Activated B cell treated with CpG ODN at 0.5 μM for 24 hours (primary cell): Measurements from ENCODE around the gene NINJ2. TPM values are rescaled to one million over a fixed set of nuclear protein-coding genes. Genes with fewer than 3 reads are reported as not detected.

Experiments
- ATAC-seq: fragments of 200-7000 bp; cut with Tn5 transposase; one replicate; pipeline ENCODE4 v1.10.0; 2021; ENCODE audit warnings: low read depth, mild to moderate bottlenecking, moderate library complexity
- CTCF ChIA-PET: fragments of 350-600 bp; sonication (Branson Sonifier 250); formaldehyde crosslinking; loops from one replicate; lab custom pipeline; 2021; ENCODE audit warnings: antibody characterized with exemption; lab: Charles Lee
- POLR2A ChIA-PET: fragments of 350-600 bp; sonication (Branson Sonifier 250); formaldehyde crosslinking; loops from one replicate; lab custom pipeline; 2021; ENCODE audit warnings: antibody characterized with exemption; lab: Charles Lee
- DNase-seq: peaks from one replicate; pipeline ENCODE4 v3.0.0; 2022
- H3K27ac Mint-ChIP-seq: one replicate; pipeline ENCODE4 v1.8.0; 2020; ENCODE audit warnings: mixed read lengths
- H3K27me3 Mint-ChIP-seq: one replicate; pipeline ENCODE4 v1.8.0; 2021; ENCODE audit warnings: mixed read lengths
- H3K36me3 Mint-ChIP-seq: one replicate; pipeline ENCODE4 v1.8.0; 2021; ENCODE audit warnings: low read depth, mixed read lengths
- H3K4me1 Mint-ChIP-seq: one replicate; pipeline ENCODE4 v1.8.0; 2021; ENCODE audit warnings: mixed read lengths
- H3K4me3 Mint-ChIP-seq: one replicate; pipeline ENCODE4 v1.8.0; 2020; ENCODE audit warnings: mild to moderate bottlenecking, mixed read lengths
- H3K9me3 Mint-ChIP-seq: one replicate; pipeline ENCODE4 v1.8.0; 2020; ENCODE audit warnings: mixed read lengths
- intact Hi-C: fragments of 100-400 bp; cut with micrococcal nuclease; formaldehyde crosslinking; loops from one replicate; pipeline ENCODE4 v1.15.1; 2024
- total RNA-seq: library from RNA; stranded (reverse); gene quantifications from 2 replicates; pipeline ENCODE4 v1.2.3, GENCODE V29; 2022
- TF ChIP-seq, protein P1 (sequence below): fragments of 200-600 bp; IDR thresholded peaks from one replicate; pipeline ENCODE4 v1.8.0; 2022; ENCODE audit warnings: antibody characterized with exemption, mild to moderate bottlenecking

Gene NINJ2
- total RNA-seq, 1 donor from 2014 or later, result 3.6 TPM

DNA sequence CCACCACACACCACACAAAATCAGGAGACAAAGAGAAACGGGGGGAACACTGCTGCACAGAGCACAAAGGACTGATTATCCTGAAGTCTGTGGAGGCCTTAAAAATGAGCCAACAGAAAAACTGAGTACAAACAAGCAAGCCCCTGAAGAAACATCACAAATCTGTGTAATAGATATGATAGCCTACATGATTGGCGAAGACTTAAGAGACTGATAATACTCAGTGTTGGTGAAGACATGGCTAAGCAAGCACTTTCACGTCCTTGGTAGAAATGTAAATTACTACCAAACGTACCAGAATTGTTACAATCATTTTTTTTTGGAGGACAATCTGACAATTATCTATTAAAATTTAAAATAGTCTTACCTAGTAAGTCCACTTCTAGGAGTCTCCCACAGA is 74.6 kb downstream of the NINJ2 start:
- no peaks in the 10 kb centered on the region for H3K36me3 Mint-ChIP-seq
- peaks cover 4% of the 10 kb centered on the region for H3K9me3 Mint-ChIP-seq
- intact Hi-C loops, result no loop called here
- no peak overlapping the region for H3K27ac Mint-ChIP-seq
- TF ChIP-seq, protein P1, sequence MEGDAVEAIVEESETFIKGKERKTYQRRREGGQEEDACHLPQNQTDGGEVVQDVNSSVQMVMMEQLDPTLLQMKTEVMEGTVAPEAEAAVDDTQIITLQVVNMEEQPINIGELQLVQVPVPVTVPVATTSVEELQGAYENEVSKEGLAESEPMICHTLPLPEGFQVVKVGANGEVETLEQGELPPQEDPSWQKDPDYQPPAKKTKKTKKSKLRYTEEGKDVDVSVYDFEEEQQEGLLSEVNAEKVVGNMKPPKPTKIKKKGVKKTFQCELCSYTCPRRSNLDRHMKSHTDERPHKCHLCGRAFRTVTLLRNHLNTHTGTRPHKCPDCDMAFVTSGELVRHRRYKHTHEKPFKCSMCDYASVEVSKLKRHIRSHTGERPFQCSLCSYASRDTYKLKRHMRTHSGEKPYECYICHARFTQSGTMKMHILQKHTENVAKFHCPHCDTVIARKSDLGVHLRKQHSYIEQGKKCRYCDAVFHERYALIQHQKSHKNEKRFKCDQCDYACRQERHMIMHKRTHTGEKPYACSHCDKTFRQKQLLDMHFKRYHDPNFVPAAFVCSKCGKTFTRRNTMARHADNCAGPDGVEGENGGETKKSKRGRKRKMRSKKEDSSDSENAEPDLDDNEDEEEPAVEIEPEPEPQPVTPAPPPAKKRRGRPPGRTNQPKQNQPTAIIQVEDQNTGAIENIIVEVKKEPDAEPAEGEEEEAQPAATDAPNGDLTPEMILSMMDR, result no peak
- POLR2A ChIA-PET, result no interaction called here
- H3K27me3 Mint-ChIP-seq, result no peaks in the 10 kb centered on the region
- H3K4me1 Mint-ChIP-seq, result peaks cover 20% of the 10 kb centered on the region
- H3K4me3 Mint-ChIP-seq, result no peak overlapping the region
- CTCF ChIA-PET, result interaction anchor here (1.2 kb wide), 1 partner anchor 13 kb away, joined by 3 read pairs; no protein-coding TSS in a partner anchor
- ATAC-seq, result no peak
- no peak for DNase-seq

DNA sequence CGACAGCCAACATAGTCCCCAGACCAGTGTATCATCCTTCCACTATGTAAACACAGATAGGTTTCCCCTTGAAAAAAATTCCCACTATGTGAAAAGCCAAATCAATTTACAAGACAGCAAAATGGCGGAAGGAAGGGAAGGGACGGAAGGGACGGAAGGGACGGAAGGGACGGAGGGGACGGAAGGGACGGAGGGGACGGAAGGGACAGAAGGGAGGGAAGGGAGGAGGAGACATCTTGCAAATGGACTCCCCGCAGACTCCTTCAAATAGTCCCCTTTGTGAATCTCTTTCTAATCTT is 75.3 kb downstream of the NINJ2 start:
- CTCF ChIA-PET, result no interaction called here
- intact Hi-C loops, result no loop called here
- Mint-ChIP-seq H3K27ac (no peak overlapping the region), H3K4me1 (peaks cover 14% of the 10 kb centered on the region), H3K36me3 (no peaks in the 10 kb centered on the region), H3K4me3 (no peak overlapping the region), H3K27me3 (no peaks in the 10 kb centered on the region), H3K9me3 (peaks cover 4% of the 10 kb centered on the region)
- ATAC-seq (no peak), DNase-seq (no peak)
- TF ChIP-seq, protein P1, result no peak
- POLR2A ChIA-PET, result no interaction called here

DNA sequence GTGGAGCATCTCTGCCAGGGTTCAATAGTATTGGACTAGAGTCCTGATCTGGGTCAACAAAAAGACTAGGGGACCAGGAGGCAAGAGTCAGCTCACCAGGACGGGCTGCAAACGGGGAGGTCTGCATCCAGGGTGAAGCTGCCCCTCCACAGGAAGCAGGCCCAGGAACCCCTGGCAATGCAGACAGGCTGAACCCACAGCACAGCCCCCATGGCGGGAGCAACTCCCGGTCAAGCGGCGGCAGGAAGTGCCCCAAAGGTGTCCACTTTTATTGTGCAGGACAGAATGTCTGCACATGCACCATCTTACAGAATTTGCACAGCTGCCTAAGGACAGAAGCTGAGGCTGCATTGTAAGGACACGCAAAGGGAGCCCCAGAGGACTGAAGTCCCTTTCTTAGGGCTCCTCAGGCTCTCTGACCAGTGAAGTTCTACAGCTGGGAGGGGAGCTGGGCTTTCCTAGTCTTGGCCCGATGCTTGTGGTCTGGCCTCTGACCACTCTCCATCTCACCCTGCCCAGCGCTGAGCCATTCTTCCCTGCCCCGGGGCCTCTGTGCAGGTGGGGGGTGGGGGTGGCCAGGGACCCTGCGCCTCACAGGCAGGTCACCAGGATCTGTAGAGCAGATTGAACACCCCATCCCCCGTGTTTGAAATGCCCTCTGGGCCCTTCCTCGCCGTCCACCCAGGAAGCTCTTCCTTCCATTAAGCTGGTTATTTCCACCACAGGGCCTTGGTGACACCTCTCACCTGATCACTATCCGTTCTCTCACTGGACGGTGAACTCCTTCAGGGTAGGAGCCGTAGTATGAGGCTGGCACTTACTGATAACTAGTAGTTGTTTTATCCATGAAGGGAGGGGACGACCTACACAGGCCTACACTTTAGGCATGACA is 75.9 kb downstream of the NINJ2 start:
- Mint-ChIP-seq H3K9me3 (peaks cover 4% of the 10 kb centered on the region), H3K27ac (no peak overlapping the region), H3K36me3 (no peaks in the 10 kb centered on the region), H3K4me3 (no peak overlapping the region), H3K4me1 (peaks cover 14% of the 10 kb centered on the region), H3K27me3 (no peaks in the 10 kb centered on the region)
- DNase-seq, result no peak
- POLR2A ChIA-PET, result no interaction called here
- CTCF ChIA-PET, result no interaction called here
- no peak for ATAC-seq
- intact Hi-C loops, result no loop called here
- TF ChIP-seq, protein P1, result no peak

DNA sequence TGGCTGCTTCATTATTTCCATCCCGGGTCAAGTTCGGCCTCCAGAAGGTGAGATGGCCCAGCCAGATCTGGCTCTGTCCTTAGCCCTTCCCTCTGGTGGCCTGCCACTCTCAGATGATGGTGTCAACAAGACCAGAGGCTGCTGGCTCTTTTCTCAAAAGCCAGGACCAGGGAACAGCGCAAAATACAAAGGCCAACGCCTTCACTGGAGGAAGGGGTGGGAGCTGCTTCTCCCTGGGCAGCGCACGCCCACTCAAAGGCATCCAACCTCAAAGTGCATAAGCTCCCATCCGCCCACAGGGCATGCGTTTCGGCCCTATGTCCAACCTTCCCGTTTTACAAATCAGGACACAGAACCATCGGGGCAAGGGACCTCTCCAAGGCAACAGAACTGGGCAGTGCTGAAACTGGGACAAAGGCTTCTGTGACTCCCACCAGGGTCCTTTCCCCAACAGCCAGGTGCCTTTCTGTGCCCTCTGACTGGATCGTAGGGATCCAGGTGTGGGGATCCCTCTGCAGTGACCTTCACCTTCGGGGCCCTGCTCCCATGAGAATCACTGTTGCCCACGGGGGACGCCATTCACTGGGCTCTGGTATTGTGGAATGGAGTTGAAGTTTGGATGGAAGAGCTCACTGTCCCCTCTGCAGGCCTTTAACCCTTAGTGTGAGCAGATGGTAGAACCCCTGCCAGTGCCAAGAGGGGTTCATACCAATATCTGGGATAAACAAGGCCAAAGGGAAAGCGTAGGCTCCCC is 76.8 kb downstream of the NINJ2 start:
- ATAC-seq (no peak), DNase-seq (no peak)
- Mint-ChIP-seq H3K27me3 (no peaks in the 10 kb centered on the region), H3K36me3 (no peaks in the 10 kb centered on the region), H3K4me3 (no peak overlapping the region), H3K9me3 (peaks cover 4% of the 10 kb centered on the region), H3K27ac (no peak overlapping the region), H3K4me1 (peaks cover 10% of the 10 kb centered on the region)
- POLR2A ChIA-PET, result interaction anchor here (0.7 kb wide), 1 partner anchor 166 kb away, joined by 3 read pairs; the partner anchor contains the start of gene WNK1
- TF ChIP-seq, protein P1, result no peak
- CTCF ChIA-PET, result no interaction called here
- intact Hi-C loops, result no loop called here
